A673 (cell line): ENCODE data around the gene NPHP4.

ENCODE experiments used
- EZH2 ChIP-seq: fragments of 200-600 bp; sonication (generic); IDR thresholded peaks from 2 replicates; pipeline ENCODE4 v1.6.1; 2017; ENCODE audit warnings: borderline replicate concordance, low read depth, mild to moderate bottlenecking, mixed read lengths, antibody characterized with exemption, low read length; ENCODE audit not compliant: poor library complexity, severe bottlenecking
- TF ChIP-seq, protein P1 (sequence below): fragments of 300-800, 200-600 bp; sonication (generic); conservative IDR thresholded peaks from 2 replicates; pipeline ENCODE4 v1.5.1; 2017; ENCODE audit warnings: low read depth, mild to moderate bottlenecking, antibody characterized with exemption, low read length, moderate library complexity, mixed read lengths

DNA sequence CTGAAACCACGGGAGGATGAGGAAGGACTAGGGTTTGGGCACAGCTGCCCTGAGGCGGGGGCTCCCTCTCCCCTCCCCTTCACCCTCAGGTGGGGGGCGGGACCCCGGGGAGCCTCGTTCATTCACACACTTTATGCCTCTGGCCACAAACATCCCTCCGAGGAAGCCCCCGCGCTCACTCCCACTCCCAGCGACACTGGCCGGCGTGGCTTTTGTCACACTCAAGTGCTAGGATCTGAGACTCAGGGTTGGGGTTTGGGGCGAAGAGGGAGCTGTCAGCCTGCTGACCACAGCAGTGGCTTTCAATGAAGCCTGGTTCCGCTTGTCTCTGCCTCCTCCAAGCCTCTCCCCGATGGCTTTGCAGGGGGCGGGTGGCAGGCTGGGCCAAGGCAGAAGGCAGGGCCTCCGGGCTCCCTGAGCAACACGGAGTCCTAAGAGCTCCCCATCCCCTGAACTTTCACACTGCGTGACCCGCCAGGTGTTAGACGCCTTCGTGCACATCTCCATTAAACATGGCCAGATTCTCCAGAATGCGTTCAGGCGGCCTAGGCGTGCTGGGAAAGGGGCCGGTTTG, 178.1 kb downstream of the NPHP4 start:
- TF ChIP-seq, protein P1, sequence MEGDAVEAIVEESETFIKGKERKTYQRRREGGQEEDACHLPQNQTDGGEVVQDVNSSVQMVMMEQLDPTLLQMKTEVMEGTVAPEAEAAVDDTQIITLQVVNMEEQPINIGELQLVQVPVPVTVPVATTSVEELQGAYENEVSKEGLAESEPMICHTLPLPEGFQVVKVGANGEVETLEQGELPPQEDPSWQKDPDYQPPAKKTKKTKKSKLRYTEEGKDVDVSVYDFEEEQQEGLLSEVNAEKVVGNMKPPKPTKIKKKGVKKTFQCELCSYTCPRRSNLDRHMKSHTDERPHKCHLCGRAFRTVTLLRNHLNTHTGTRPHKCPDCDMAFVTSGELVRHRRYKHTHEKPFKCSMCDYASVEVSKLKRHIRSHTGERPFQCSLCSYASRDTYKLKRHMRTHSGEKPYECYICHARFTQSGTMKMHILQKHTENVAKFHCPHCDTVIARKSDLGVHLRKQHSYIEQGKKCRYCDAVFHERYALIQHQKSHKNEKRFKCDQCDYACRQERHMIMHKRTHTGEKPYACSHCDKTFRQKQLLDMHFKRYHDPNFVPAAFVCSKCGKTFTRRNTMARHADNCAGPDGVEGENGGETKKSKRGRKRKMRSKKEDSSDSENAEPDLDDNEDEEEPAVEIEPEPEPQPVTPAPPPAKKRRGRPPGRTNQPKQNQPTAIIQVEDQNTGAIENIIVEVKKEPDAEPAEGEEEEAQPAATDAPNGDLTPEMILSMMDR, result no peak
- no peak for TF ChIP-seq EZH2
